ENCODE results near the gene BAG2.

- TF ChIP-seq, protein P1, sequence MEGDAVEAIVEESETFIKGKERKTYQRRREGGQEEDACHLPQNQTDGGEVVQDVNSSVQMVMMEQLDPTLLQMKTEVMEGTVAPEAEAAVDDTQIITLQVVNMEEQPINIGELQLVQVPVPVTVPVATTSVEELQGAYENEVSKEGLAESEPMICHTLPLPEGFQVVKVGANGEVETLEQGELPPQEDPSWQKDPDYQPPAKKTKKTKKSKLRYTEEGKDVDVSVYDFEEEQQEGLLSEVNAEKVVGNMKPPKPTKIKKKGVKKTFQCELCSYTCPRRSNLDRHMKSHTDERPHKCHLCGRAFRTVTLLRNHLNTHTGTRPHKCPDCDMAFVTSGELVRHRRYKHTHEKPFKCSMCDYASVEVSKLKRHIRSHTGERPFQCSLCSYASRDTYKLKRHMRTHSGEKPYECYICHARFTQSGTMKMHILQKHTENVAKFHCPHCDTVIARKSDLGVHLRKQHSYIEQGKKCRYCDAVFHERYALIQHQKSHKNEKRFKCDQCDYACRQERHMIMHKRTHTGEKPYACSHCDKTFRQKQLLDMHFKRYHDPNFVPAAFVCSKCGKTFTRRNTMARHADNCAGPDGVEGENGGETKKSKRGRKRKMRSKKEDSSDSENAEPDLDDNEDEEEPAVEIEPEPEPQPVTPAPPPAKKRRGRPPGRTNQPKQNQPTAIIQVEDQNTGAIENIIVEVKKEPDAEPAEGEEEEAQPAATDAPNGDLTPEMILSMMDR (IDR thresholded peaks at IDR 0.05): no peak
- no peak for TF ChIP-seq CHD2 (IDR thresholded peaks at IDR 0.05; ENCODE audit: low read length, partially characterized antibody)
These were observed 34.1 kb upstream of the BAG2 start for GRCh38 chr6:57138026-57138425.
